Brain microvascular endothelial cell (primary cell): ENCODE data around the gene AKR1C1.
A peak's percentile ranks its signal among the peaks of the same experiment; 100 is the strongest.
"Not testable (repeated sequence)": the region's sequence is repeated elsewhere in the genome, so short reads cannot be mapped to it uniquely, and the experiment has no call there.

ENCODE experiments used
- DNase-seq: peaks from one replicate; pipeline ENCODE4 v3.0.0-alpha.2; 2020
- H3K27ac ChIP-seq: fragments of 250-450 bp; sonication (Bioruptor Pico); 2 replicates; pipeline ENCODE4 v1.5.1; 2020; ENCODE audit warnings: mild to moderate bottlenecking, moderate library complexity
- H3K27me3 ChIP-seq: fragments of 250-450 bp; sonication (Bioruptor Pico); replicated peaks from 2 replicates; pipeline ENCODE4 v1.5.1; 2020; ENCODE audit warnings: mild to moderate bottlenecking
- H3K36me3 ChIP-seq: fragments of 250-450 bp; sonication (Bioruptor Pico); replicated peaks from 2 replicates; pipeline ENCODE4 v1.5.1; 2020; ENCODE audit warnings: mild to moderate bottlenecking
- H3K4me3 ChIP-seq: 2 replicates; pipeline ENCODE4 v1.5.1; 2011; ENCODE audit warnings: low read depth, mild to moderate bottlenecking, control low read depth, low read length, moderate library complexity
- in situ Hi-C: cut with HindIII; loops from 2 replicates; pipeline ENCODE4 v1.10.0; 2017; ENCODE audit warnings: low sequenced_read_pairs, low pct_ligation_motif_present
- TF ChIP-seq, protein P1 (sequence below): IDR thresholded peaks from 2 replicates; pipeline ENCODE4 v1.5.1; 2011; ENCODE audit warnings: low read depth, mild to moderate bottlenecking, moderate library complexity, low read length, control low read depth, inconsistent platforms; ENCODE audit errors: missing control alignments

AKR1C1 gene

DNA sequence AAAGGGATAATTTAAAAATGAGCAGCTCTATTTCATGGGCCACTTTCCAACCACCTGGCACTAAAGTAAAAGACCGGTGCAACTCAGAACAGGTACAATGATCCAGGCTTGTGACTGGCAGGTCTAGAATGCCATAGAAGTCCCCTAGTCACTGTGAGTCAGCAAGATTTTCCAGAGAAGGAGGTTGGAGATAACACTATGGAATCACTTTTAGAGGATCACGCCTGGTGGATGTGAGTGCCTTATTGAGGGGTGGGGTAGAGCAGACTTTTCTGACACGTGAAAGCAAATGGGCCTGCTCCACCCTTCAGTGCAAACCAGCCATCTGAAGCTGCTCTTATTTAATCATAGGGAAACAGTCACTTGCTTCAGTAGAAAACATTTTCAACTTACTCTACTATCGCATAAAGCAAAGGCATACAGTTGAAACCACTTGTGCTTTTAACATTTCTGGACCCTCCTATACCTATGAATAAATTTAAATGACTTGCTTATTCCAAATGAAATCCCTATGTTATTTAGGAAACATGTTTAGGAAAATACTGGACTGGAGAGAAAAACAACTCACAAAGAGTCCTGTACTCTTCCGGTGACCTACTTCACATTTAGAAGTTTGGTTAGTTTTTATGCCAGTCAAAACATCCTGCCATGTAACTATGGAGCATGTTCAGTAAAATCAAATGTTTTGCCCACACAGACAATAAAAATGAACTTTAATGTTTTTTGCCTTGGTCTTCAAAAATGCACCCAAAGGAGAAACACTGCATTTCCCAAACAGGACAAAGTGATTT lies 21.5 kb upstream of the AKR1C1 start:
- in situ Hi-C loops: no loop called here
- Histone ChIP-seq H3K36me3 (no peaks in the 10 kb centered on the region), H3K4me3 (no peak overlapping the region), H3K27ac (no peak overlapping the region), H3K27me3 (no peaks in the 10 kb centered on the region)
- TF ChIP-seq, protein P1, sequence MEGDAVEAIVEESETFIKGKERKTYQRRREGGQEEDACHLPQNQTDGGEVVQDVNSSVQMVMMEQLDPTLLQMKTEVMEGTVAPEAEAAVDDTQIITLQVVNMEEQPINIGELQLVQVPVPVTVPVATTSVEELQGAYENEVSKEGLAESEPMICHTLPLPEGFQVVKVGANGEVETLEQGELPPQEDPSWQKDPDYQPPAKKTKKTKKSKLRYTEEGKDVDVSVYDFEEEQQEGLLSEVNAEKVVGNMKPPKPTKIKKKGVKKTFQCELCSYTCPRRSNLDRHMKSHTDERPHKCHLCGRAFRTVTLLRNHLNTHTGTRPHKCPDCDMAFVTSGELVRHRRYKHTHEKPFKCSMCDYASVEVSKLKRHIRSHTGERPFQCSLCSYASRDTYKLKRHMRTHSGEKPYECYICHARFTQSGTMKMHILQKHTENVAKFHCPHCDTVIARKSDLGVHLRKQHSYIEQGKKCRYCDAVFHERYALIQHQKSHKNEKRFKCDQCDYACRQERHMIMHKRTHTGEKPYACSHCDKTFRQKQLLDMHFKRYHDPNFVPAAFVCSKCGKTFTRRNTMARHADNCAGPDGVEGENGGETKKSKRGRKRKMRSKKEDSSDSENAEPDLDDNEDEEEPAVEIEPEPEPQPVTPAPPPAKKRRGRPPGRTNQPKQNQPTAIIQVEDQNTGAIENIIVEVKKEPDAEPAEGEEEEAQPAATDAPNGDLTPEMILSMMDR: no peak
- DNase-seq: no peak

DNA sequence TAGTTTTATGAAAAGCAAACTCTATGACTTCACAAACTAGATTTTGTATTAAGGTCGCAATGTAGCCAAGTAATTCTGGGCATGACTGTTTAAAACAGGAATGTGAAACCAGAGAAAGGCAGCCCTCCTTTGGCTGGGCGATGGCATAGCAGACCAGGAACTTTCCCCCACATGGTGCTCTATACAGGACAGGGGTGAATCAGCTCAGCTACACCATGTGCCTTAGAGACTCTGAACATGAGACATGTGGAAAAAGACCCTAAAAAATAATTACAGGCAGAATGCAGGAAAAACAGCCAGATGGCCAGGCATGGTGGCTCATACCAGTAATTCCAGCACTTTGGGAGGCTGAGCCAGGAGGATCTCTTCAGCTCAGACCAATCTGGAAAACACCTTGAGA lies 20.3 kb upstream of the AKR1C1 start:
- H3K27me3 ChIP-seq, H3K36me3 ChIP-seq, H3K4me3 ChIP-seq, in situ Hi-C loops: not testable (repeated sequence)
- peak overlapping the region; percentile 11 for H3K27ac ChIP-seq
- DNase-seq: peak; percentile 52
- TF ChIP-seq, protein P1: peak; percentile 22

DNA sequence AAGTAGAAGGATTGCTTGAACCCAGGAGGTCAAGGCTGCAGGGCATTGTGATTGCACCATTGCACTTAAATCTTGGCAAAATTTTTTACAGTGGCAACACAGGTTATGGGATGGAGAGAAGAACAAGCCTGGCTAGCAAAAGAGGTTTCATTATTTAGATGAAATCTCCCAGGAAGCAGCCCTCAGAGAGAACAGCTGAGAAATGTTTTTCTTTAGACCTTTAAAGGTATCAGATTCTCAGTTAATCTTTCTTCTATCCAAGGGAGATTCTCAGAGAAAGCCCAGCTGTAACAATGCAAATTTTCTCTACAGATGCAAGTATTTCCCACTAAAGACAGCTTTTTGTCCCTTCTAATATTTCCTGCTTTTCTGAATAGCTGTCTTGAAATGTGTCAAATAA lies 19.8 kb upstream of the AKR1C1 start:
- H3K4me3 ChIP-seq, H3K36me3 ChIP-seq, H3K27me3 ChIP-seq, DNase-seq, in situ Hi-C loops, H3K27ac ChIP-seq: not testable (repeated sequence)

DNA sequence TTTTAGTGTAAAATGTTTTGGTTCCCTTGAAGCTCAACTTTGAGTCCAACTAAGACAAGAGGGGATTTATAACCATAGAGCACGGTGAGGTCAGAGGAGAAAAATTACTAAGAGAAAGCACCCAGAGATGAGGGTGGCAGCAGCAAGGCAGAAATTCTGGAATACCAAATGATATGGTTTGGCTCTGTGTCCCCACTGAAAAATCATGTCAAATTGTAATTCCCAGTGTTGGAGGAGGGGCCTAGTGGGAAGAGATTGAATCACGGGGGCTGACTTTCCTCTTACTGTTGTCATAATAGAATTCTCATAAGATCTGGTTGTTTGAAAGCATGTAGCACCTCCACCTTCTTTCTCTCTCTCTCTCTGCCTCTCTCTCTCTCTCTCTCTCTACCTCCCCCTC lies 19.4 kb upstream of the AKR1C1 start:
- Histone ChIP-seq H3K36me3 (no peaks in the 10 kb centered on the region), H3K27ac (no peak overlapping the region), H3K4me3 (no peak overlapping the region), H3K27me3 (no peaks in the 10 kb centered on the region)
- TF ChIP-seq, protein P1: no peak
- no peak for DNase-seq
- in situ Hi-C loops: no loop called here

DNA sequence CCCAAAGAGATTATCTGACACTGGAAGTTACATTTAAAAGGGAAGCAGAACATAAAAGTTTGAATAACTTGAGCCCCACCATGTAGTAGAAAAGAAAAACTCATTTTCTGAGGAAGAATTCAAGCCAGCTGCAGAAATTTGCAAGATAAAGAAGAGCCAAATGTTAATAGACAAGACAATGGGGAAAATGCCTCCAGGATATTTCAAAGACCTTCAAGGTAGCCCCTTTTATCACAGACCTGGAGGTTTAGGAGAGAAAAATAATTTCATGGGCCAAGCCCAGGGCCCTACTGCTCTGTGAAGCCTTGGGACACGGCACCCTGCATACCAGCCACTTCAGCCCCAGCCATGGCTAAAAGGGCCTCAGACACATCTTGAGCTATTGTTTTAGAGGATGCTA lies 18.4 kb upstream of the AKR1C1 start:
- in situ Hi-C loops: no loop called here
- Histone ChIP-seq H3K27ac (no peak overlapping the region), H3K27me3 (no peaks in the 10 kb centered on the region), H3K36me3 (no peaks in the 10 kb centered on the region), H3K4me3 (no peak overlapping the region)
- no peak for DNase-seq
- TF ChIP-seq, protein P1: no peak

DNA sequence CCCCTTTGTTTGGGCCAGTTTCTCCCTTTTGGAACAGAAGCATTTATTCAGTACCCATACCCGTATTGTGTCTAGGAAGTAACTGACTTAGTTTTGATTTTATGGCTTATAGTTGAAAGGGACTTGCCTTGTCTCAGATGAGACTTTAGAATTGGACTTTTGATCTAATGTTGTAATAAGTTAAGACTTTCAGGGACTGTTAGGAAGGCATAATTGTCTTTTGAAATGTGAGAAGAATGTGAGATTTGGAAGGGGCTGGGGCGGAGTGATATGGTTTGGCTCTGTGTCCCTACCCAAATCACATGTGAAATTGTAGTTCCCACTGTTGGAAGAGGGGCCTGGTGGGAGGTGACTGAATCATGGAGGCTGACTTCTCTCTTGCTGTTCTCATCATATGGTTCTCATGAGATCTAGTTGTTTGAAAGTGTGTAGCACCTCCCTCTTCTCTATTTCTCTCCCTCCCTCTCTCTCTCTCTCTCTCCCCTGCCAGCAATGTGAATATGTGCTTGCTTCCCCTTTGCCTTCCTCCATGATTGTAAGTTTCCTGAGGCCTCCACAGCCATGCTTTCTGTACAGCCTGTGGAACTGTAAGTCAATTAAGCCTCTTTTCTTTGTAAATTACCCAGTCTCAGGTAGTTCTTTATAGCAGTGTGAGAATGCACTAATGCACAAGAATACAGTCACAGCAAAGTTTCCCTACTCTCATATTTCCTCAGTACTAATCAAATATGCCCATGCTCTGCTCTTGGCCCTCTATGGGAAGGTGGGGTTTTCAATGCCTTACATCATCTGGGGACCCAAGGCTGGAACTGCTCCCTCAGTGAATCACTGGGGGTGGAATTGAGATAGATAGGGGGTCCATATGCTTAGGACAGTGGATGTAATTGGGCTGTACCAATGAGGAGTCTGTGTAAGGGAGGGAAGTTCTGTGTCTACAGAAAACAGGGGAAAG lies 17.2 kb upstream of the AKR1C1 start:
- no peak overlapping the region for H3K4me3 ChIP-seq
- H3K36me3 ChIP-seq: no peaks in the 10 kb centered on the region
- no peak overlapping the region for H3K27ac ChIP-seq
- in situ Hi-C loops: no loop called here
- no peaks in the 10 kb centered on the region for H3K27me3 ChIP-seq
- TF ChIP-seq, protein P1: no peak
- no peak for DNase-seq
